ENCODE measurements around the gene FAM53B.
"Not testable (repeated sequence)": the region's sequence is repeated elsewhere in the genome, so short reads cannot be mapped to it uniquely, and the experiment has no call there.

FAM53B gene

GRCh38 chr10:124616040-124616835 is 127.9 kb downstream of the FAM53B start:
- no peak overlapping the region for H3K4me3 ChIP-seq (ENCODE audit: low read length)
- no peak for DNase-seq (ENCODE audit: low read depth)
- no peak for TF ChIP-seq CTCF (conservative IDR thresholded peaks at IDR 0.05; ENCODE audit: low read length)

- DNase-seq (ENCODE audit: low read depth): no peak
- TF ChIP-seq CTCF (conservative IDR thresholded peaks at IDR 0.05; ENCODE audit: low read length): no peak
- H3K4me3 ChIP-seq (ENCODE audit: low read length): no peak overlapping the region
Measured at GRCh38 chr10:124615259-124615658, 128.9 kb downstream of the FAM53B start.

- TF ChIP-seq CTCF (conservative IDR thresholded peaks at IDR 0.05; ENCODE audit: low read length): no peak
- no peak for DNase-seq (ENCODE audit: low read depth)
- H3K4me3 ChIP-seq (ENCODE audit: low read length): no peak overlapping the region
Measured at GRCh38 chr10:124614003-124614659, 130.0 kb downstream of the FAM53B start.

- DNase-seq (ENCODE audit: low read depth): no peak
- TF ChIP-seq CTCF (conservative IDR thresholded peaks at IDR 0.05; ENCODE audit: low read length): no peak
- H3K4me3 ChIP-seq (ENCODE audit: low read length): no peak overlapping the region
Measured at GRCh38 chr10:124612611-124613498, 131.3 kb downstream of the FAM53B start.

GRCh38 chr10:124611738-124612137 is 132.4 kb downstream of the FAM53B start:
- H3K4me3 ChIP-seq (ENCODE audit: low read length): no peak overlapping the region
- DNase-seq (ENCODE audit: low read depth): no peak
- TF ChIP-seq CTCF (conservative IDR thresholded peaks at IDR 0.05; ENCODE audit: low read length): no peak

- not testable (repeated sequence) for DNase-seq (ENCODE audit: low read depth); H3K4me3 ChIP-seq (ENCODE audit: low read length)
Measured at GRCh38 chr10:124610851-124611250, 133.3 kb downstream of the FAM53B start.

- DNase-seq (ENCODE audit: low read depth); H3K4me3 ChIP-seq (ENCODE audit: low read length): not testable (repeated sequence)
Measured at GRCh38 chr10:124610186-124610585, 134.0 kb downstream of the FAM53B start.
